ENCODE data around the gene HAUS3.

DNA sequence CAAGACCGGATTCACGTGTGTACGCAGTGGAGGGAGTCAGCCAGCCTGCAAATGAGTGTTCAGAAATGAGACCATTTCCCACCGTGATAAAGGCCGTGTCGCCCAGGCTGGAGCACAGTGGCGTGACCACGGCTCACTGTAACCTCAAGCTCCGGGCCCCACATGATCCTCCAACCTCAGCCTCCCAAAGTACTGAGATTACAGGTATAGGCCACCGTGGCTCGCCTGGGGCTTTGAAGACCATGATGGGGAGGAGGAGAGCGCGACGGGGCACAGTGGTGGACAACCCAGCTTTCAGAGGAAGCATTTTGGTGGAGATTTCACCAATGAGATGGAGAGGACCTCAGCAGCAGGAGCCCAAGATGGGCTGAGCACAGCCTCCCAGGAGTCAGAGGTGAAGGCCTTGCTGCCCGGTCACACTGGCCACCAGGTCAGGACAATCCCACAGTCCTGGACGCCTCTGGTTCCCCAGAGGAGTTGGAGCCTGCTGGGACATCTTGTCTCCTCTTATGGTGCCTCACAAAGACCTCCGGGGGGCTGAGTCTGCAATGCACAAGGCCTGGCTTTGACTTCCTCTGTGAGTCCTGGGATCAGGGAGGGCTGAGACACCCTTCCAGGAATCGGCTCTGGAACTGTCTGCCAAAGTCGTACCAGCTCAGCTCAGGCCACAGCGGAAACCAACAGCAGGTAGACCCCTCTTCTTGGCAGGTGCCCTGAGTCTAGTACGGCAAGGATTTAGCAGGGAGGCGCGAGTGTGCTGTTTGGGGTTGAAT lies 42.4 kb upstream of the HAUS3 start:
- TF ChIP-seq ZNF274 (IDR thresholded peaks at IDR 0.05; ENCODE audit: low read depth, low read length) (no peak), YY1 (IDR thresholded peaks at IDR 0.05; ENCODE audit: insufficient read depth, insufficient read length) (no peak), SUZ12 (IDR thresholded peaks at IDR 0.05; ENCODE audit: extremely low read depth, insufficient read depth, insufficient read length) (no peak)

Measured in NT2/D1 (cell line).